ENCODE results near the gene FBXL2.

FBXL2 gene

GRCh38 chr3:33313331-33313730 is 36.1 kb downstream of the FBXL2 start:
- no peak for TF ChIP-seq CTCF (IDR thresholded peaks at IDR 0.05; ENCODE audit: borderline replicate concordance, insufficient read depth, low read depth, low read length)

GRCh38 chr3:33314993-33315392 is 37.8 kb downstream of the FBXL2 start:
- no peak overlapping the region for H3K4me3 ChIP-seq (ENCODE audit: low read depth, low read length)
- no peak for TF ChIP-seq CTCF (IDR thresholded peaks at IDR 0.05; ENCODE audit: borderline replicate concordance, insufficient read depth, low read depth, low read length)

More at GRCh38 chr3:33313331-33313730, 36.1 kb downstream of the FBXL2 start:
- H3K4me3 ChIP-seq (ENCODE audit: low read depth, low read length) = no peak overlapping the region

- TF ChIP-seq CTCF (IDR thresholded peaks at IDR 0.05; ENCODE audit: borderline replicate concordance, insufficient read depth, low read depth, low read length) = no peak
These were observed 38.6 kb downstream of the FBXL2 start for GRCh38 chr3:33315826-33316225.

GRCh38 chr3:33317963-33318709 is 40.9 kb downstream of the FBXL2 start:
- no peak overlapping the region for H3K4me3 ChIP-seq (ENCODE audit: low read depth, low read length)

More at GRCh38 chr3:33315826-33316225, 38.6 kb downstream of the FBXL2 start:
- H3K4me3 ChIP-seq (ENCODE audit: low read depth, low read length) = no peak overlapping the region

GRCh38 chr3:33318710-33319380 is 41.6 kb downstream of the FBXL2 start:
- no peak for TF ChIP-seq CTCF (IDR thresholded peaks at IDR 0.05; ENCODE audit: borderline replicate concordance, insufficient read depth, low read depth, low read length)
- no peak overlapping the region for H3K4me3 ChIP-seq (ENCODE audit: low read depth, low read length)

More at GRCh38 chr3:33317963-33318709, 40.9 kb downstream of the FBXL2 start:
- no peak for TF ChIP-seq CTCF (IDR thresholded peaks at IDR 0.05; ENCODE audit: borderline replicate concordance, insufficient read depth, low read depth, low read length)

- H3K4me3 ChIP-seq (ENCODE audit: low read depth, low read length) = no peak overlapping the region
- TF ChIP-seq CTCF (IDR thresholded peaks at IDR 0.05; ENCODE audit: borderline replicate concordance, insufficient read depth, low read depth, low read length) = no peak
These were observed 45.2 kb downstream of the FBXL2 start for GRCh38 chr3:33322412-33322811.

GRCh38 chr3:33331414-33331813 is 54.2 kb downstream of the FBXL2 start:
- no peak overlapping the region for H3K4me3 ChIP-seq (ENCODE audit: low read depth, low read length)
- TF ChIP-seq CTCF (IDR thresholded peaks at IDR 0.05; ENCODE audit: borderline replicate concordance, insufficient read depth, low read depth, low read length) = no peak

Measured in GM12875 (cell line).